Astrocyte of the spinal cord (primary cell): ENCODE measurements around the gene CYTH3.
A peak's percentile ranks its signal among the peaks of the same experiment; 100 is the strongest.

Experiments used
- DNase-seq: peaks from one replicate; pipeline ENCODE4 v3.0.0; 2011; ENCODE audit warnings: low read depth, low spot score
- H3K4me3 ChIP-seq: 2 replicates; pipeline ENCODE4 v1.5.1; 2011; ENCODE audit warnings: low read depth, mild to moderate bottlenecking, low read length, moderate library complexity
- in situ Hi-C: cut with HindIII; loops from 2 replicates; pipeline ENCODE4 v1.10.0; 2017; ENCODE audit warnings: low sequenced_read_pairs
- TF ChIP-seq, protein P1 (sequence below): IDR thresholded peaks from 2 replicates; pipeline ENCODE4 v1.5.1; 2012; ENCODE audit warnings: low read depth, mild to moderate bottlenecking, low read length, inconsistent platforms

Gene CYTH3

DNA sequence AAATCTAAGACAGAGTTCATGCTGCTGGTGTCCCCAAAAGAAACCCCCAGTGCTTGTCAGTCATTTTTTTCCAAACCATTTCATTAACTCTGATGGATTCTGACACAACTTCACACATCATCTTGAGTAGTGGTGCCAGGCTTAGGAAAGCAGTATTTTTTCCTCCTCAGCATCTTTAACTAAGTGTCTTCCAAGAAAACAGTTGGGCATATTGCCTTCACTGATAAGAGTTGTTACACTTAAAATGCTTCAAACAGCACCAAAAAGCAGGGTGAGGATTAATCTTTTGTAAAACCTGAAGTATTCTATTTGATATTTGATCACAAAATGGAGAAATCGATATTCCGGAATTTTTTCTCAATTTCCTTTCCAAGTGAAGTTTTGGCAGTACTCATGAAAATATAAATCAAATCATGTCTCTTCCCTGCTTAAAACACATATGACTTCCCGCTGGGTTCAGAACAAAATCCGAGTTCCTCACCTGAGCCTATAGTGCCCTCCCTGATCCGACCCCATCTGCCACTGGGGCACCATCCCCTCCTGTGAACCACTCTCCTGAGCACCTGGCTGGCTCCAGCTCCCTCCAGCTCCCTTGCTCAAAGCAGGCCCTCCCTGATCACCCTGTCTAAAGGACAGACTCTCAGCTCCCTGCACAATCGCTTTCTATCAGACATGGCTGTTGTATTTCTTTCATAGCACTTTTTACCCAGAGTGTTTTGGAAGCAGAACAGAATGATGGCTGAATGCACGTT is 61.6 kb downstream of the CYTH3 start:
- TF ChIP-seq, protein P1, sequence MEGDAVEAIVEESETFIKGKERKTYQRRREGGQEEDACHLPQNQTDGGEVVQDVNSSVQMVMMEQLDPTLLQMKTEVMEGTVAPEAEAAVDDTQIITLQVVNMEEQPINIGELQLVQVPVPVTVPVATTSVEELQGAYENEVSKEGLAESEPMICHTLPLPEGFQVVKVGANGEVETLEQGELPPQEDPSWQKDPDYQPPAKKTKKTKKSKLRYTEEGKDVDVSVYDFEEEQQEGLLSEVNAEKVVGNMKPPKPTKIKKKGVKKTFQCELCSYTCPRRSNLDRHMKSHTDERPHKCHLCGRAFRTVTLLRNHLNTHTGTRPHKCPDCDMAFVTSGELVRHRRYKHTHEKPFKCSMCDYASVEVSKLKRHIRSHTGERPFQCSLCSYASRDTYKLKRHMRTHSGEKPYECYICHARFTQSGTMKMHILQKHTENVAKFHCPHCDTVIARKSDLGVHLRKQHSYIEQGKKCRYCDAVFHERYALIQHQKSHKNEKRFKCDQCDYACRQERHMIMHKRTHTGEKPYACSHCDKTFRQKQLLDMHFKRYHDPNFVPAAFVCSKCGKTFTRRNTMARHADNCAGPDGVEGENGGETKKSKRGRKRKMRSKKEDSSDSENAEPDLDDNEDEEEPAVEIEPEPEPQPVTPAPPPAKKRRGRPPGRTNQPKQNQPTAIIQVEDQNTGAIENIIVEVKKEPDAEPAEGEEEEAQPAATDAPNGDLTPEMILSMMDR, result no peak

DNA sequence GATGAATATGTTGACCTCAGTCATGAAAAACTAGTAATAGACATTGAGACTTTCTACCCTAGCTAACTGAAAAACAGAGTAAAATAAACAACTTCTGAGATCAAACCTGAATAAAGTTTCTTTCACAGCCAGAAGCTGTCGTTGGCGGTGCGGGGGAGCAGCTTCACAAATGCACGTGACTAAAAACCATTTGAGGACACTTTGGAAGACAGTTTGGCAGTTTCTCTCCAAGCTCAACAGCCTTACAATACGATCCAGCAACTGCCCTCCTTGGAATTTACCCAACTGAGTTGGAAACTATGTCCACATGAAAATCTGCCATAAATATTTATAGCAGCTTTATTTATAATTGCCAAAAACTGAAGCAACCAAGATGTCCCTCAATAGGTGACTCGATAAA is 63.1 kb downstream of the CYTH3 start:
- no peak overlapping the region for H3K4me3 ChIP-seq
- TF ChIP-seq, protein P1, result no peak
- in situ Hi-C loops, result no loop called here
- DNase-seq, result no peak

More for the DNA sequence above, 61.6 kb downstream of the CYTH3 start:
- no peak for DNase-seq
- in situ Hi-C loops, result no loop called here
- no peak overlapping the region for H3K4me3 ChIP-seq

DNA sequence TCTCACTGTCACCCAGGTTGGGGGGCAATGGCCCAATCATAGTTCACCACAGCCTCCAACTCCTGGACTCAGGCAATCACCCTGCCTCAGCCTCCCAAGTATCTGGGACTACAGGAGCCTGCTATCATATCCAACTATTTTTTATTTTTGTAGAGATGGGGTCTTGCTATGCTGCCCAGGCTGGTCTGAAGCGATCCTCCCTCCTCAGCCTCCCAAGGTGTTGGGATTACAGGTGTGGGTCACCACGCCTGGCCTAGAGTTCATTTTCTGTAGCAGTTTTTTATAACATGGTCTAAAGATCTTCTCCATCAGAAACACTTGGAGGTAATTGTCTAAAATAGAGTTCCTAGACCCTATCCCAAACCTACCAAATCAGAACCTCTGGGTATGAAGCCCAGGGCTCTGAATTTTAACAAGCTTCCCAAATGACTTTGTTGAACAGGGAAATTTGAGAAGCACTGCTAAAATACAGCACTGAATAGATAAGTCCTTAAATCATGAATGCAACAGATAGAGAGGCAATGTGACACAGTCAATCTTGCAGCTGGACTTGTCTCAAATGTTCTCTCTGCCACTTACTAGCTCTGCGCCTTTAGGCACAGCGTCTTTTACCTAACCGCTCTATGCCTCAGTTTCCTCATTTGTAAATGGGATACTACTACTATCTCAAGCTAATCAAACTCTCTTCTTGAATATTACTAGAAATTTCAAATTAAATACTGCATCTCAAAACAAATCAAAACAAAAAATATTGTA is 63.7 kb downstream of the CYTH3 start:
- TF ChIP-seq, protein P1, result no peak
- in situ Hi-C loops, result no loop called here
- H3K4me3 ChIP-seq, result no peak overlapping the region
- DNase-seq, result no peak

DNA sequence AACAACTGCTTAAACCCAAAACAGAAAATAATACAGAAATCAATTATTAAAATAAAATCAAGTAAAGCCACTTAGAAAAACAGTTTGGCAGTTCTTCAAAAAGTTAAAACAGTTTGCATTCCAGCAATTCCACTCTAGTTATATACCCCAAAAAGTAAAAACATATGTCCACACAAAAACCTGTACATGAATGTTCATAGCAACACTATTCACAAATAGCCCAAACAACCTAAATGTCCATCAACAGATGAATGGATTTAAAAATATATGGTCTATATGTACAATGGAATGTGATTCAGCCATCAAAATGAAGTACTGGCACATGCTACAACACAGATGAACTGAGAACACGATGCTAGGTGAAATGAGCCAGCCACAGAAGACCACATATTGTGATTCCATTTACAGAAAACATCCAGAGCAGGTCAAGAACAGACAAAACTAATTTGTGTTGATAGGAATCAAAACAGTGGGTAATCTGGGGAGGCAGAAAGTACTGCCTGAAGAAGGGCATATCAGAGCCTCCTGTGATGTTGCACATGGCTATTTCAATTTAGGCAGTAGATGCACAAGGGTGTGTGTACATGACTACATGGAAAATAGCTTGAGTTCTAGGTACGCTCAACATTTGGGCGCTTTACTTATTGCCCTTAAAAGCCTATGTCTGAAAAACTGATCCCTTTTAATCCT is 66.3 kb downstream of the CYTH3 start:
- in situ Hi-C loops, result no loop called here
- no peak overlapping the region for H3K4me3 ChIP-seq
- TF ChIP-seq, protein P1, result no peak
- peak; percentile 30 for DNase-seq

DNA sequence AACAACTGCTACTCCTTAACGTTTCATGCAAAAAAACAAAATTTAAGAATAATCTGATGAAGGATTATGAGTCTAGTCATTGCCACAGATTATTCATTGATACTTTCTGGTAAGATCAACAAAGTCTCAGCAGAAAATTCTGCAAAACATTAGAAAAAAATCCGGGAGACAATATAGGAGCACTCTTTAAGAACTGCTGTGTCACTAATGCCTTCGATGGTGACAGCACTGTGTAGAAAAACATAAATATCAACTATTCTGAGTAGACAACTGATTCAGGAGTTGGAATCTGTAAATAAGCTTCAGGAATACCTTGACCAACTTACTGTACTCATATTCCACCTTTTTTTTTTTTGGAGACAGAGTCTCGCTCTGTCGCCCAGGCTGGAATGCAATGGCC is 69.0 kb downstream of the CYTH3 start:
- in situ Hi-C loops, result no loop called here
- TF ChIP-seq, protein P1, result no peak

DNA sequence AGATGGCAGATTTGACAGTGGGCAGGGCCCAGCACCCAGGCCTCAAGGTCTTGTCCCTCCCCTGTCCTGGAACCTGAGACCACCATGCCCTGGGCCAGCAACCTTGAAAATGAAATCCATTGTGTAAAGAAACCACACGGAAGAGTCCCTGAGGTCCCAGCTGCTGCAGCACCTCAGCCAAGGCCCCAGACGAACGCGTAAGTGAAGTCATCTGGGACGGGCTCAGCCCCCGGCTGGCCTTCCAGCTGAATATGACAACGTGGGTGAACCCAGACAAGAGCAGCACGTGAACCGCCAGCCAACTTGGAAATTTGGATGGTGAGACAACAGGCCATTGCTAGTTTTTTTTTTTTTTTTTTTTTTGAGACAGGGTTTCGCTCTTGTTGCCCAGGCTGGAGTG is 70.3 kb downstream of the CYTH3 start:
- no peak for DNase-seq
- in situ Hi-C loops, result no loop called here
- H3K4me3 ChIP-seq, result no peak overlapping the region
- TF ChIP-seq, protein P1, result no peak

More for the DNA sequence above, 69.0 kb downstream of the CYTH3 start:
- H3K4me3 ChIP-seq, result no peak overlapping the region
- no peak for DNase-seq
